Omental fat pad (tissue), 4 donors: Measurements from ENCODE around the gene OPCML. TPM values are rescaled to one million over a fixed set of nuclear protein-coding genes. Genes with fewer than 3 reads are reported as not detected.

Source experiments
- ATAC-seq: fragments of 150-250 bp; one replicate; pipeline ENCODE4 v1.9.1; 2016; ENCODE audit warnings: mild to moderate bottlenecking, moderate library complexity; ENCODE audit not compliant: low FRiP score
- DNase-seq: peaks from one replicate; pipeline ENCODE4 v3.0.0-alpha.2; 2019; ENCODE audit warnings: low spot score
- total RNA-seq, 4 donors: library from RNA; depleted of rRNA; stranded (reverse); fragments of >200 nt; gene quantifications; one replicate each; pipeline ENCODE4 v1.1.0, GENCODE V29; 2016
- TF ChIP-seq, protein P1 (sequence below), 3 donors: fragments of 450-650 bp; IDR thresholded peaks; one replicate each; pipeline ENCODE4 v1.5.1; 2016 to 2017; ENCODE audit warnings: antibody characterized with exemption in 3 of 3, mild to moderate bottlenecking in 3 of 3, moderate library complexity in 2 of 3

OPCML gene
- total RNA-seq, 4 donors from 2014 or later, result 0.32 TPM; not detected in 3

GRCh38 chr11:132782102-132782501 lies 750.2 kb downstream of the OPCML start:
- TF ChIP-seq, protein P1, sequence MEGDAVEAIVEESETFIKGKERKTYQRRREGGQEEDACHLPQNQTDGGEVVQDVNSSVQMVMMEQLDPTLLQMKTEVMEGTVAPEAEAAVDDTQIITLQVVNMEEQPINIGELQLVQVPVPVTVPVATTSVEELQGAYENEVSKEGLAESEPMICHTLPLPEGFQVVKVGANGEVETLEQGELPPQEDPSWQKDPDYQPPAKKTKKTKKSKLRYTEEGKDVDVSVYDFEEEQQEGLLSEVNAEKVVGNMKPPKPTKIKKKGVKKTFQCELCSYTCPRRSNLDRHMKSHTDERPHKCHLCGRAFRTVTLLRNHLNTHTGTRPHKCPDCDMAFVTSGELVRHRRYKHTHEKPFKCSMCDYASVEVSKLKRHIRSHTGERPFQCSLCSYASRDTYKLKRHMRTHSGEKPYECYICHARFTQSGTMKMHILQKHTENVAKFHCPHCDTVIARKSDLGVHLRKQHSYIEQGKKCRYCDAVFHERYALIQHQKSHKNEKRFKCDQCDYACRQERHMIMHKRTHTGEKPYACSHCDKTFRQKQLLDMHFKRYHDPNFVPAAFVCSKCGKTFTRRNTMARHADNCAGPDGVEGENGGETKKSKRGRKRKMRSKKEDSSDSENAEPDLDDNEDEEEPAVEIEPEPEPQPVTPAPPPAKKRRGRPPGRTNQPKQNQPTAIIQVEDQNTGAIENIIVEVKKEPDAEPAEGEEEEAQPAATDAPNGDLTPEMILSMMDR (IDR thresholded peaks at IDR 0.05), result no peak
- ATAC-seq (no peak), DNase-seq (no peak)

DNA sequence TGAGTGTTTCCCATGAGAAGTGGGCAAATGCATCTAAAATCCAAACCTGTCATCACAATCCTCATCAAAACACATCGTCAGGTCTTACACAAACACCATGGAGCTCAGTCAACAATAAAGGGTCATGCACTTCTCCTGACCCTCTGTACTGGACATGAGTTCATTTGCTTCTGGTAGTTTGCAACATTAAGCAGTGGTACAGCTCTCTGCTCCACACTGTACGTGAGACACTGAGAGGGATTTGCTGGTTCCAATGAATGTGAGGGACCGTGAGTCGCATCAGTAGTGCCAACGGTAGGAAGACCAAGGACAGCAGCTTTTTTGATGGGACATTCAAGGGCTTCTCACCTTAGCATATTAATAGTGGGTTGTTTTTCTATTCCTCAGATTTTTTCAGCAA lies 752.3 kb downstream of the OPCML start:
- ATAC-seq, result no peak
- TF ChIP-seq, protein P1 (IDR thresholded peaks at IDR 0.05), result no peak
- DNase-seq, result no peak

GRCh38 chr11:132779497-132779896 lies 752.8 kb downstream of the OPCML start:
- TF ChIP-seq, protein P1 (IDR thresholded peaks at IDR 0.05), result no peak
- DNase-seq (no peak), ATAC-seq (no peak)

DNA sequence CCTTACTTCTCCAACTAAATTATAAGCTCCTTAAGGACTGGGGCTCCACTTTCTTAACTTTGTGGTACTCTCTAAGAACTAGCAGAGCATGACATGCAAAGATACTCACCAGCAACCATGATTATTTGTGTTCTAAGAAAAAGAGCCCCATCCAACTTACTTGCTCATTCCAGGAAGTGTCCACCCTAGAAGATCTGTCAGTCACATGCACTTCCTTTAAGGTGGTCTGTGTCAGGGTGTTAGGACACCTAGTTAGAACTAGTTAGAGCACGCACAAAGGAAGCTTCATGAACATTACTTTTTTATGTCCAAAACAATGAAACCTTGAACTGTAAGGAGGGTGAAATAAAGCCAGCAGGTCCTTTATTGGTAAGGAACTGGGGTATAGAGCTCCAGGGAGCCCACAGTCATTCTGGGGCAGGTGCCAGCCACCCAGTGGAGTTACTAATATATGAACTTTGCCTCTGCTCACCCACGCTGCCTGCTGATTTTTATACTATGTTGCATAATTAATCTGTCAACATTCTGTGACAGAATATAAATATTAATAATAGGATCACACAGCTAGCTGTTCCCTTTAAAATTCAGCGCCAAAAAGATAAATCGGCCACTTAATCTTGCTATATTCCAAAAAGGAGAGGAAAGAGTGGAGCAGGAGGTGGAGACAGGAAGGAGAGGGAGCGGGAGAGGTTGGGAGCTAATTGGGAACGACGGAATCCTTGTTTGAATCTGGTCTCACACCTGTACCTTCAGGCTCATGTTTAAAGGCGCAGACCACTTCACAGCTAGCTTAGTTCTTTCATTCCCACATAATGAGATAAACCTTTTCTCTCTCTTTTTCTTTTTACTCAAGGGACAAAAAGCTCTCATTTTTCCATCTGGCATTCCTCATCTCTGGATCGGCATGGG lies 755.0 kb downstream of the OPCML start:
- DNase-seq (no peak), ATAC-seq (no peak)
- TF ChIP-seq, protein P1 (IDR thresholded peaks at IDR 0.05), result no peak

GRCh38 chr11:132773751-132774150 lies 758.5 kb downstream of the OPCML start:
- DNase-seq (no peak), ATAC-seq (no peak)
- TF ChIP-seq, protein P1 (IDR thresholded peaks at IDR 0.05), result no peak

DNA sequence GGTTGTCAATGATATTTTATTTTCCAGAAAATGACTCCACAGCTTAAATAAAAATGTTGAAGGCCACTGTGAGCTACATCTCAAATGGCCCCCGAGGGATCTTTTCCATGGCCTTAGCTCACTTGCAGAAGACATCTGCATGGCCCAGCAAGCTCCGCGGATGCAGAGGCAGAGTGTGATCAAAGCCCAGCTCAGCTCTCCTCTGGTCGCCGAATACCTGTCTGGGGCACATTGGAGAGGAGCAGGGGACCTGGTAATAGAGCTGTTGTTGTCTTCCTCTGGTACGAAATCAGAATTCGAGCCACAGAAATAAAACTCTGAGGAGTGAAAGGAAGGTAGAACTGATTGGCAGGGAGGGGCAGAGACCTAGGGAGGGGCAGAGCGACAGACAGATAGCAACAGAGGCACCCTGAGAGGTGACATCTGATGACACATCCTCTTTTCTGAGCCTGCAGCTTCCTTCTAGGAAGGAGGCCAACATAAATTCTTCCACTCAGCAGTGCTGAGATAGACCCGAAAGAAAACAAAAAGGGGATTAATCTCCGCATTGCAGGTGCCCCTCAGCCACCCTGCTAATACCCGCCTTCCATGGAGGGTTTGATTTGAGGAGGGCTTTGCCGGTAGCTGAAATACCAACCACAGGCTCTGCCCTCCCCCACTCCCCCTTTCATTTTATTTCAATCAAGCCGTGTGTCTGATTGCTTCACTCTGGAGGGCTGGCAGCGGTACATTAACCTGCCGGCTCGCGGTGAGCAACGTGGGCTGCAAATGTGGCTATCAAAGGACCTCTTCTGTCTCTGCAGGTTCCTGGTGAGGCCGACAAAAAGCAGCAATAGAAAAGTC lies 759.4 kb downstream of the OPCML start:
- TF ChIP-seq, protein P1 (IDR thresholded peaks at IDR 0.05), result no peak
- ATAC-seq (no peak), DNase-seq (no peak)
